Embryonic facial prominence (tissue), 1 donor: ENCODE data around the gene HSPH1.
"Not testable (repeated sequence)": the region's sequence is repeated elsewhere in the genome, so short reads cannot be mapped to it uniquely, and the experiment has no call there.

Experiments
- DNase-seq: peaks from one replicate; pipeline ENCODE4 v3.0.0-alpha.2; 2016; ENCODE audit errors: extremely low spot score

Gene HSPH1

DNA sequence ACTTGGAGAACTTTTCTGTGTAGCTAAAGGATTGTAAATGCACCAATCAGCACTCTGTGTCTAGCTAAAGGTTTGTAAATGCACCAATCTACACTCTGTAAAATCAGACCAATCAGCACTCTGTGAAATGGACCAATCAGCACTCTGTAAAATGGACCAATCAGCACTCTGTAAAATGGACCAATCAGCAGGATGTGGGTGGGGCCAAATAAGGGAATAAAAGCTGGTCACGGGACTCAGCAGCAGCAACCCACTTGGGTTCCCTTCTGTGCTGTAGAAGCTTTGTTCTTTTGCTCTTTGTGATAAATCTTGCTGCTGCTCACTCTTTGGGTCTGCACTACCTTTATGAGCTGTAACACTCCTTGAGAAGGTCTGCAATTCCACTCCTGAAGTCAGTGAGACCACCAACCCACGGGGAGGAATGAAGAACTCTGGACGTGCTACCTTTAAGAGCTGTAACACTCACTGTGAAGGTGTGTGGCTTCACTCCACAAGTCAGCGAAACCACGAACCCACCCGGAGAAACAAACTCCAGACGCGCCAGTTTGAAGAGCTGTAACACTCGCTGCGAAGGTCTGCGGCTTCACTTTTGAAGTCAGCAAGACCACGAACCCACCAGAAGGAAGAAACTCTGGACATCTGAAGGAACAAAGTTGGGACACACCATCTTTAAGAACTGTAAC is 16.2 kb upstream of the HSPH1 start:
- DNase-seq: not testable (repeated sequence)

DNA sequence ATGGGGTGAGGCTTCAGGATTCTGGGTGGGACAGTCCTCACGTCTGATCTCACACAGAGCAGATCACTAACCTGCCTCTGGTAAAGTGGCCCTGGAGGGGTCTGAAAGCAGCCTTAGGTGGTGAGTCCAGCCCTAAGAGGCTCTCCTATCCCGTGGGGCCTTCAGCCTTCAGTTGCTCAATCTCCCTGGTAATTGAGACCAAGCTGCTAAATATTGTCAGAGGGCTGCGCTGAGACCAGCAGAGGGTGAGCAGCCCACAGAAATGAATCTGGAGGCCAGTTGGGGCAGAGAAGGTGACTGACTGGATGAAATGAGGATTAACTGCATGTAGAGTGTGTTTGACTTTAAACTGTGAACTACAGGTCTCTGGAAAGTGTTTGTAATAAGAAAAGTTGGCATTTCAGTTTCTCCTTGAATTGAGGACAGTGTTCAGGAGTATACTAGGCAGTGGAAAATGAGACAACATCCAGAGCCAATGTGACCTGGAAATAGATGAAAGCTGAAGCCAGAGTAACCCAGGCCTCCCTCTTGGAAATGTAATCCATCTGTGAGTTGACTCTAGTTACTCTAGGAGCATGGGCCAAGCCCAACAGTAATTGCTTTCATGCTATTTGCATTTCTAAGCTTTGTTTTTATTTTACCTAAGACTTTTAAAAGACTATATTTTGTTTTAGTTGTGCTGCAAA is 14.3 kb upstream of the HSPH1 start:
- DNase-seq: no peak

DNA sequence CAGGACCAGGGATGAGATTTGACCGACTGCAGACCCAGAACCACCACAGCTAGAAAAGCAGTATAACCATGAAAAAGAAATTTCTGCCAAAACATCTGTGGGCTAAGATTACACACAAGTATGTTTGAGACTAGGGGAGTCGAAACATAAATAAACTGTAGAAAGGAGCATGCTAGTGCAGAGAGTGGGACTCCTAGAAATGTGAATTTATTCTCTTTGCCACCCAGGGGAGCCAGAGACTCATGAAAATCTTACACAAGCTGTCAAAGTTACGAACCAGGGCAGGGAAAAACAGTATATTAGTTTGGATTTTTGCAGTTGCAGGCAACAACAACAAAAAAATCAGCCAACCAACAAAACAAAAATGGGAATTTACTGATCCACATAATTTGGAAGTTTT is 12.3 kb upstream of the HSPH1 start:
- no peak for DNase-seq

DNA sequence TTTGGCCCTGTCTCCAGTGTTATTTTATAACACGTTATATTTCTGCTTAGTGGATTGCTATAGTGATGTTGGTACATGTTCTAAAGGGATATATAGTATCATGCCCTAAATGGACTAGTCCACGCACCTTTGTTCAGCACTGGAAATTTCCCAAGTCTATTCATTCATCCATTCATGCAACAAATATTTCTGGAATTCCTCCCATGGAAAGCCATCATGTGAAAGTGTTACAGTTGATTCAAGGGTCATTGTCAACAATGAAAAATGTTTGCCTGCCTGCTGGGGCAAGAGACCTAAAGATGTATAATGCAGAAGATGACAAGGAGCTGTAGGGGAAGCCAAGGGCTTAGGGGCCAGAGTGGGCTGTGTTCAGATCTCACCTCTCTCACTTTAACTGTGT is 10.8 kb upstream of the HSPH1 start:
- no peak for DNase-seq

DNA sequence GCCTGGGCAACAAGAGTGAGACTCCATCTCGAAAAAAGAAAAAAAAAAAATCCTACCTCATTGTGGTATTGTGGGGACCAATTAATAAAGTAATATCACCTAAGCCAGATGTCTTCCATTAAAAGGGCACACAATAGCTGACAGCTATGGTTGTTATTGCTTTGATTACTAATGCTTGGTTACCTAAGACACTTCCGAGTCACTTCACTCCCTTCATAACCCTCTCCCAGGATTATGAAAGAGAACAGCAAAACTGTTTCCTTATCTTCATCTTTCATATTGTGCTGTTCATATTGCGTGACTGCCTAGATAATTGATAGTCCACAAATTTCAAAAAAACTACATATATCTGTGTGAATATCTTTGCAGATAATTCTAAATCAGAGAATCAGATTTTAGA is 10.3 kb upstream of the HSPH1 start:
- no peak for DNase-seq

DNA sequence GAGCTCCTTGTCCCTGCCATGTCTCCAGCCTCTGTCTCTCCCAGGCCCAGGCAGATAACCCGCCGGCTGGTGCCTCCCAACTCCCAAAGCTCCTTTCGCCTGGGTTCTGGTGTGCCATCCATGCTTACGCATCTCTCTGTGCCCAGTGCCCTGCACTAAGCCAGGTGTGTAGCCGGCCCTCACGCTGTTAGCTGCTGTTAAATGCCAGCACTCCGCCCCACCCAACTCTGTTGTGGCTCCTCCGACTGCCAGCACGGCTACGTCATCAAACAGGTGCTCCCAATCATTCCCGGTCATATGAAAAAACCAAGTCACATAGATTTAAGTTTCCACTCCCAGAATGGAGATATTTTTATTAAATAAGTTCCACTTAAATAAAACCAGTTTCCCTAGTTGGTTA is 7.0 kb upstream of the HSPH1 start:
- no peak for DNase-seq

DNA sequence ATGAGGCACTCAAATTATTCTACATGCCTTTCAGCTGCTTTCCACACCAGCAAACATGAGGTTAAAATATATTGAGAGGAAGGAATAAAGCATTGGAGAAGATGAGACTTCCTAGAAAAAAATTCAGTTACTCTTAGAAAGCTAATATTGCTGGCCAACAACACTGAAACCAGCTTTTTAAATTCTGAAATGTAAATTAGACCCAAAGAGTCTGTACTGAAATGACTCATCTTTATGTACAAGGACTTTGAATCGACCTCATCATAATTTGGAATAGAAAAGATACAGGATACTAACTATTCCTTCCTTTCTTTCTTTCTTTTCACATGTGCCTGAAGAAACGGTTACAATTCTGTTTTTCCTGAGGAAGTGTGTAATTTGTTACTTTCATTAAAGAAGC is 6.5 kb upstream of the HSPH1 start:
- no peak for DNase-seq

DNA sequence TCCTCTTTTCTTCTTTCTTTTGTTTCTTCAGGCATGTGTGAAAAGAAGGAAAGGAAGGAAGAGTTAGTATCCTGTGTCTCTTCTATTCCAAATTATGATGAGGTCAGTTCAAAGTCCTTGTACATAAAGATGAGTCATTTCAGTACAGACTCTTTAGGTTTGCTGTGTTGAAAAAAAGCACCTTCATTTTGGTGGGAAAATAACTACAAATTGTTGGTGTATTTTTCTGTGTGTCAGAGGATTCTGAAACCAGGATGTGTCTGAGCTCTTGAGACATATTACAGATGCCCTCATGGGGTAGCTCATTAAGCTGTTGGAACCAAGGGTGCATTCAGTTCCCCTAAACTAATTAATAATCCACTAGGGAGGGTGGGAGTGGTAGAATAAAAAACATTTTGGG is 5.8 kb upstream of the HSPH1 start:
- no peak for DNase-seq

DNA sequence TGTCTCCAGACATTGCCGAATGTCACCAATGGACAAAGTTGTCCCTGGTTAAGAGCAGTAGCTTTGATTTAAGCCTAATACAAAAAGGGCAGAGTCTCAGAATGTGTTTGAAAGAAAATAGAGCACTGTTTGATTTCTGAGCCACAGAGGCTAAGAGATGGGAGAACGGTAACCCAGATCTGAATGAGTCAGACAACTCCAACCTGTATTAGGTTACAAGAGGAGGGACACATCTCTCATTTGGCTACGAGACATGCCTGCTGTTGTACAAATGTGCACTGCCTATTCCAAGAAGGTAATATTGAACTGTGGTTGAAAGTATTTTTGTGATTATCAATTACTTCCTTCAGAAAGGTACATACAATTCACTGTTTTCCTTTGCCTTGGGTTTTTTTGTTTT is 4.9 kb upstream of the HSPH1 start:
- DNase-seq: no peak

DNA sequence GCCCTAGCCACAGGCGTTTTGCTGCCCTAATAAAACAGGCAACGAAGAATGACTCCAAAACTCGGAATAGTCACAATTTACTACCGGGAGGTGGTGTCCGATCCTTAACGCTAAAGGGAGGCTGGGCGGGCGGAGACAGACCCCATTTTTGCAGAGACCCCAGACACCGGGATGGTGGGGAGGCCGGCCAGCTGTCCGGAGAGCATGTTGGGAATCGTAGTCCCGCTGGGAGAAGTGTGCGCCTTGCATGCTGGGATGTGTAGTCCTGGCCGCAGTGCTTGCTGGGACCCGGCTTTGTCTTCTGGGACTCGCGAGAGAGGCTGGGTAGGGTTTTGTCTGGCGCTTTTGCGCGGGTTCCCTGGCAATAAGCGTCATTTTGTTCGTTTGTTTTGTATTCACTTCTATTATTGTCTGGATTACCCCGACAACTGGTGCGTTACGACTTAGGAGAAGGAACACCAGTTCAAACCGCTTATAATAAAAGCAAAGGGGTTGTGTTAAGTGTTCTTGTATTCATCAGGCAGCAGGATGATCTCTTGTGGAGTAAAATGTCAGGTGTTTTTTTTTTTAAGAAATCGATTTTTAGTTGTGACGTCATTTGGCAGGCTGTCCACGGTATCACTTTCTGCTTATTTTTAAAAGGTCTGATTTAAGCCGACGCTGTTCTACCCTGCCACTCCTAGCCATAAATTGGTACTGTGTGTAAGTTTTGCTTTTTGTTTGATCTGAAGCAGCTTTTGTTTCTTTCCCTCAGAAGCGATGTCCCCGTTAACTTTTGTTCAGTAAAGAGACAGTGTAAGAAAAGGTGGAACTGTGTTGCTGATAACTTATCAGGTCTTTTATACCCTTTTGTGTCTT is 676 bp upstream of the HSPH1 start:
- DNase-seq: peak; percentile 97

DNA sequence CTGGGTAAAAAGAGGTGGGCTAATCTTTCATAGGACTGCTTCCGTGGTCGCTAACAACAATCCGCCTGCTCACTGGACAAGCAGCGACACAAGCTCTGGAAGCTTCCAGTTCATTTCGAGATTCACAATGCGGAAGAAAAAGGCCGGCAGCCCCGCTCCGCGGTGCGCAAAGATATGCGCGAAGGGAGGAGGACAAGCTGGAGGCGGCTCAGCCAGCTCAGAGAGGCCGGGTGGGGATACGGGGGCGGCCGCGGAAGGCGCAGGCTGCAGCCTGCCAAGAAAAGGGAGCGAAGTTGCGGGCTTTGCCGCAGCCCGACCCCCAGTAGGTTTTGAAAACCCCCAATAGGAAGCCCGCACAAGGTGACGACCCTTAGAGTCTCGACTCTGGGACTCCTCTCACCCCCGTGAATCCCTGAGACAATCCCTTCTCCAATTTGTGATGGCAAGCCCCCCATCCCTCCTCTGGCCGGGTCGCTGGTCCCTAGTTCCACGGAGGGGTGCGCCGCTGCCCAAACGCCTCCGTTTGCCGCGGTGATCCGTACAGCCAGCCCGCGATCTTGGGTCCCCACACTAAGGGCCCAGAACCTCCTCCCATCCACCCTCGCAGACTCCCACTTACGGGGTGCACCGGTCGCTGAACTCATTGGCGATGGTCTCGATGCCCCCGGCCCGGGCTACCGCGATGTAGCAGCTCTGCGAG is 697 bp downstream of the HSPH1 start:
- peak; percentile 25 for DNase-seq

DNA sequence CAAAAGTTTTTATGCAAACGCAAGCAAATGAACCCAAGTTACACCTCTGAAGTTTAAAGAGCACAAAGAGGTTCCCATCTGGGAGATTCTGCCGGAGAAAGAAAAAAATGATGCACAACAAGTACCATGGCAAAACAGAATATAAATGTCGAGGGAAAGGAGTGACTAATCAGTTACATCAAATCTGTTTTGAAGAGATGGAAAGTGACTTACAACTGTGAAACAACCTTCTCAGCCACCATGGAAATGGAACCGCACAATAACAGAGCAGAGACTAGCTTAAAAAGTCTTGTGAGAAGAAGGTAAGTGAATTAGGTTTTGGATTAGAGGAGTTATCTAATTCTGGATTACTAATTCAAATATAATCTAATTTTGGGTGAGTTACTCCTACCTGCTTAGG is 2.4 kb downstream of the HSPH1 start:
- no peak for DNase-seq

DNA sequence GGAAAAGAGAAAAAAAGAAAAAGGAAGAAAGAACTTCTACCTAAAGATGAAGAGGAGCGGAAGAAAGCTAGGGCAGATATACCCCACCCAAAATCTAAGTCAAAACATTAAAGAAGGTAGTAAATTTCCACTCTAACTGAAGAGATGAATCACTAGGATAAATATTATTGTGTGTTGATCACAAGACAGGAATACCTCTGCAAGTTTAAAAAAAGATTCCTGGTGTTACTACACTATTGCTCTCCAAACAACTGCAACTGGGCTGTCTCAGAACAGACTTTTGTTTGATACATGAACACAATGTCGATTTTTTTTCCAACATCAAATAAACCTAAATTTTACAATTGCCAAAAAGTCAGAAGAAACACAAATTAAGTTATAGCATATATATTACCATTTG is 6.8 kb downstream of the HSPH1 start:
- DNase-seq: no peak

DNA sequence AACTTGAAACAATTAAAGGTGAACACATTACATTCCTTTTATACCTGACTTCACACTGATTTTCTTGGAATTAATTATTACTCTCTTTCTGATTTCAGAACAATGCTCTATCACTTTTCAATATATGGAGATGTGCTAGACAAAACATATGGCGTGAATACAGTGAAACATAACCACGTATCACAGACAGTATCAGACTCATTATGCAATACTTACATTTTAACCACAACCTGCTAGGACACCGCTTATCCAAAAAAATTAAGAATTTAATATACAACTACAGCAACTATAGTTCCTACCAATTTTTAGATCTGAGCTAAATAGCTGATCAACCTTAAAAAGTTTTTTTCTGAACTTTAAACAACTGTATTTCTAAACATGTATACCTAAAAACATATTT is 9.9 kb downstream of the HSPH1 start:
- DNase-seq: no peak

DNA sequence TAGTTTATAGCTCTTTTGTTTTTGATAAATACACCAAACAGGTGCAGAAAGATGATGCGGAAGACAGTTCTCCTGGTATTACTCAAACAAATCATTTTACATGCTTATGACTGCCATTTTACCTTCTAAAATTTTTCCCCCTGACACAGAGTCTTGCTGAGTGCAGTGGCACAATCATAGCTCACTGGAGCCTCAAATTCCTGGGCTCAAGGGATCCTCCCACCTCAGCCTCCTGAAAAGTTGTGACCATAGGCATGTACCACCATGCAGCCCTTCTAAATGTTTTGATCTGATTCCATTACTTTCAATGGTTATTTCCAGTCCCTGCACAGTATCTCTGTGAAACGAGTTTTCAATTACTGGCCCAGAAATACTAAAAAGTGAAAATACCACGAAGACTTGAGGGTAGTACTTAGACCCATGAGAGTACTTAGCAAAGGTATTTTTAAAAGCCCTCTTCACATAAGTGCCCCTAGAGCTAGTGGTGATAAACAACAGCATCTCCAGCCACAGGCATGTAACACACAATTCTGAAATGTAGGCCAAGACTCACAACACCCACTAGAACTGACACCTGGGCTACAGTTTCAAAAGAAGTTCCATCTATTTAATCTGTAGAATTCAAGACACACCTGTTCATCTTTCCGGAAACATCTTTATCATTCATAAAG is 11.3 kb downstream of the HSPH1 start:
- DNase-seq: no peak

DNA sequence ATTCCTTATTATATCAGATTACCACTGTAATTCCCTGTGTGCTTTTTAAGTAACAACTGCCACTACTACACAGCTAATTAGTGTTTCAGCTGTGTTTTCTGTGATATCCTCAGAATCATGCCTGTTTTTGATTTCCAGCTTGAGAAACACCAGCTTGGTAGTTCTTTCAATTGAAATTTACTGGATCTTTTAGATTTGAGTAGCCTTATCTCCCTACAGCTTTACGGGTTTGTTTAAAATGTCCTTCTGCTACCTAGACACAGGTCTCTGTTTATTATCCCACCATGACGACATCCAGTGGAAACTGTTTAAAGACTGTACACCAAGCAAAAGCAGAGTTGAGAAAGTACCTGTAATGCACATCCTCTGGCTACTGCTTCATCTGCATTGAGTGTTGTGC is 12.1 kb downstream of the HSPH1 start:
- no peak for DNase-seq

DNA sequence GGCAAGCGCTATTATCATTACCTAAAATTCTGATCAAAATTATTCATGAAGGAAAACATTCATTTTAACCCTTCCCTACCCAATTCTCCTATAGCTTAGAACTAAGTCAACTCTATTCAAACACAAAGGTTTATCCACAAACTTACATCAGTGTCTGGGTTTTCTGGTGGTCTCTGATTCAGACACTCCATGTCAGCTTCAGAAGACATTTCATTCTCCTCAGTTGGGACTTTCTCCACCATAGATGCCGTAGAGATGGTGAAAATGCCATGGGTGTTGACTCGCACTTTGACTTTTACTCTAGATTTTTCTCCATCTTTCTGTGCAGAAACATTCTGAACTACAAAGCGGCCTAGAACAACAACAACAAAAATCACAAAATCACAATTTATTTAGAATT is 16.3 kb downstream of the HSPH1 start:
- DNase-seq: no peak

DNA sequence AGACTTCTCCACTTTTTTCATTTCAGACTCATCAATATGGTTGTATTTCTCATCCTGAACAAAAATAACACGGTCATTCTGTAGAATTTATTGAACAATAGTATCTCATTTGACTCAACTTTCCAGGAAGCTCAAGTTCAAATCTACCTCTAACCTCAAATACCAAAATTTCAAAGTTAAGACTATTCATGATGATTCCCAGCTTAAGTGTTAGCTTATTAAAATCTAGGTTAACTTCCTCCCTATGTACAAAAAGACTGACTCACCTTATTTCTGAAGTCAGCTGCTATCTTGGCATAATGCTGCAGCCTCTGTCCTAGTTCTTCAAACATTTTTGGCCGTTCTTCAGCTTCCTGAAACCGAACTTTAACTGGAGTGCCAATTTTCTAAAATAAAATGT is 23.2 kb downstream of the HSPH1 start:
- no peak for DNase-seq

DNA sequence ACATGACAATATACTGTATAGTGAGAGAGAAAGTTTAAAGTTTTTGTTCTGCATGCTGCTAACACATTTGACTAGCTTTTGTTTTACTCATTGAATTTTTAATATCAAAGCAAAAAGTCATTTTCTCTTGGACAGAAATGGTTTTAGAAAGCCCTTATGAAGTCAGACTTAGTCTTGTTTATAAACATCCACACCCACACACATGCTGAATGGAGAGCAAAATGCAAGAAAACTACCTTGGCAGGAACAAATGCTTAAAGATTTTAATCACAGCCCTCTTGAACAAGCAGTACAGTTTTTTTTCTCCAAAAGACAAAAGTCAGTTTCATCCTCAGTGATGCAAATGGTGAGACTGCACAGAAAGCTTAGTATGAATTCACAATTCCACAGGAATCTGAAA is 25.0 kb downstream of the HSPH1 start:
- no peak for DNase-seq

DNA sequence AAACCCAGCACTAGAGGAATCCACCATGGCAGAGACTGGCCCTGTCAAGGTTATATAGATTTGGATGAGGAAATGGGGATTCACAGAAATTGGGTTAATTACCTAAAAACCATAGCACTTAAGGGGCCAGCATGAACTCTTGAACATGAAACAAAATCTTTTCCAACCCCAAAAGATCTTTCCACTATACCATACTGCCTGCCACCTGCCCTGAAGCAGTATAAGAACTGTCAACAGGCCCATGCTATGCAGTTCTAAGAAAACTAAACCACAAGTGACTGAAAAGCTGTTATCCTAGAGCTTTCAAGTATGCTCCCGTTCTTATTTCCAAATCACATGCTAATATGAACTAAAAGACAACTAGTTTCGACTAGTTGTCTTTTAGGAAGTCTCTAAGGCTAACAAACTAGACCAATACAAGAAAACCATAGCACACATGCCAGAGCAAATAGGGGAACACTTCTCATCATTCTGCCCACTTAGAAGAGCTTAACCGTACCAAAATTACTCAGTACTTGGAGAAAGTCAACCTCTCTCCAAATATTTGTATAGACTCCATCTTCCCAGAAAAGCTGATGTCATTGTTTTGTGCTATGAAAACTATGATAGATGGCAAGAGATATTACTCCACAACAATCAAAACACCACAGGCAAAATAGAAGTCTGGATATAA is 27.5 kb downstream of the HSPH1 start:
- no peak for DNase-seq

DNA sequence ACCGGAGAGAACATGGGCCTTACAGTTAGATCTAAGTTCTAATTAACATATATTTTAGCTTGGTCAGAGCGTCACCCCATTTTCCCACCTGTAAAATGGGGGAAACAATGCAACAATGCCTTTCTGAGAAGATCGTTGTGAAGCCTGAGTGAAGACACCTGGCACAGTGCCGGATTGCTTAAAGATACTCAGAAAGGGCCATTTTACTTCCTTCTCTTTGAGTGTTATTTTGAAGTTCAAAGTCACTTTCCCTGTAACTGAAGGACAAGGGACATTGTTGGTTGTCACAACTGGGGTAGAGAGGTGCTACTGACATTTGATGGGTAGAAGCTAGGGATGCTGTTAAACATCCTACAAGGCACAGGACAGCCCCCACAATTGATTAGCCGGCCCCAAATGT is 28.1 kb downstream of the HSPH1 start:
- DNase-seq: no peak
